Thymus (tissue), 11 donors: ENCODE results near the gene FREY1. TPM values are rescaled to one million over a fixed set of nuclear protein-coding genes. Genes with fewer than 3 reads are reported as not detected.

Experiments used
- DNase-seq, 9 donors: peaks; one replicate each; pipeline ENCODE4 v3.0.0-alpha.2; 2013; ENCODE audit warnings: low spot score in 9 of 9, low read depth in 6 of 9, missing footprints in 1 of 9
- H3K27ac ChIP-seq, 2 donors: one replicate each; pipeline ENCODE4 v1.5.1; 2013; ENCODE audit warnings: control low read depth in 1 of 2, low read depth in 1 of 2, low read length in 1 of 2, mild to moderate bottlenecking in 1 of 2, moderate library complexity in 1 of 2
- H3K27me3 ChIP-seq, 2 donors: one replicate each; pipeline ENCODE4 v1.5.1; 2013; ENCODE audit warnings: low read length in 1 of 2; ENCODE audit not compliant: control insufficient read depth in 2 of 2, insufficient read depth in 1 of 2
- H3K36me3 ChIP-seq, 2 donors: one replicate each; pipeline ENCODE4 v1.5.1; 2013; ENCODE audit warnings: low read length in 1 of 2, mild to moderate bottlenecking in 1 of 2, moderate library complexity in 1 of 2; ENCODE audit not compliant: control insufficient read depth in 2 of 2, insufficient read depth in 2 of 2
- H3K4me1 ChIP-seq, 2 donors: one replicate each; pipeline ENCODE4 v1.5.1; 2013; ENCODE audit warnings: low read length in 2 of 2; ENCODE audit not compliant: control insufficient read depth in 2 of 2, insufficient read depth in 2 of 2
- H3K4me3 ChIP-seq, 2 donors: one replicate each; pipeline ENCODE4 v1.5.1; 2013; ENCODE audit warnings: low read length in 2 of 2, control low read depth in 1 of 2, mild to moderate bottlenecking in 1 of 2
- H3K9me3 ChIP-seq, 2 donors: one replicate each; pipeline ENCODE4 v1.5.1; 2013; ENCODE audit warnings: low read length in 1 of 2, mild to moderate bottlenecking in 1 of 2; ENCODE audit not compliant: control insufficient read depth in 2 of 2, insufficient read depth in 1 of 2
- WGBS: extraction: QIAGEN DNeasy Blood & Tissue Kit; methylation state at CpG from one replicate; pipeline ENCODE4 v1.1.7; 2013; 5-methylcytosine and 5-hydroxymethylcytosine counted together
- polyA plus RNA-seq: library from polyadenylated mRNA; stranded (reverse); fragments of 200-250 nt; gene quantifications from one replicate; pipeline ENCODE4 v1.2.3, GENCODE V29; 2013
- total RNA-seq: library from RNA; stranded (reverse); fragments of 120-200 nt; gene quantifications from one replicate; pipeline ENCODE4 v1.2.4, GENCODE V29; 2013
- donor health status: healthy.

FREY1 gene
- total and polyA plus RNA-seq, 2 donors: 0.52 to 0.62 TPM

DNA sequence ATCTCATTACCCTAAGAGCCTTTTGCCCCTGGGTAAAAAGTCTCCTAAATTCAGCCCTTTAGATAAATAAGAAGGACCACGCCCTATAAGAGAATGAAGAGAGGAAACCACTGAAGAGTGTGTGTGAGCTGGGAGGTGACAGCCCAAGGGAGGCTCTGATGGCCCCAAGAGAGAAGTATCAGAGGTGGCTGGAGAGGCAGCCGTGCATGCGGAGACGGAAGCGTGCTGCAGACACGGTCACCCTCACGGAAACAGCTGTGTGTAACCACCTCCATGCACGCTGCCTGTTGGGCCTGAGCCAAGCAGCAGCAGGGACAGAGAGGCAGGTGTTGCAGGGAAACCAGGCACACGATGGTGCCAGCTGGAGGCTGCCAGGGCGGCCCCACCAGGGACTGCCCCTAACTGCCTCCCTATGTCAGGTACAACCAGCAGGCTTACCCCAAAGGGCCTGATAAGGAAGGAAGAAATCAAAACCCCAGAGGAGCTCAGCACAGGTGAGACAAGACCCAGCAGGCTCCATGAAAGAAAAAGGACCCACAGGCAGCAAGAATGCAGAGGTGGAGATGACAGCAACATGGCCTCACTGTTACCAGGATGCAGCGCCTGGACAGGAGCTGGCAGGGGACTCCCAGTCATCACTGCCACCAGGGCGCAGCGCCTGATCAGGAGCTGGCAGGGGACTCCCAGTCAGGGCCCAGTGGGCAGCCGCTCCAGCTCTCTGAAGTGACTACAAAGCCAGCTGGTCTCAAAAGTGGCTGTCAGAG is 23.1 kb upstream of the FREY1 start:
- Histone ChIP-seq H3K4me3 (no peak overlapping the region), H3K9me3 (no peaks in the 10 kb centered on the region), H3K27ac (peak overlapping the region; percentile 64 to 83), H3K4me1 (peaks cover 8 to 31% of the 10 kb centered on the region in 2 donors), H3K36me3 (peaks cover 28 to 34% of the 10 kb centered on the region in 2 donors), H3K27me3 (peaks cover 0 to 12% of the 10 kb centered on the region in 2 donors)
- 65% methylated on average over 14 of the region's 14 CpGs for WGBS
- no peak for DNase-seq

DNA sequence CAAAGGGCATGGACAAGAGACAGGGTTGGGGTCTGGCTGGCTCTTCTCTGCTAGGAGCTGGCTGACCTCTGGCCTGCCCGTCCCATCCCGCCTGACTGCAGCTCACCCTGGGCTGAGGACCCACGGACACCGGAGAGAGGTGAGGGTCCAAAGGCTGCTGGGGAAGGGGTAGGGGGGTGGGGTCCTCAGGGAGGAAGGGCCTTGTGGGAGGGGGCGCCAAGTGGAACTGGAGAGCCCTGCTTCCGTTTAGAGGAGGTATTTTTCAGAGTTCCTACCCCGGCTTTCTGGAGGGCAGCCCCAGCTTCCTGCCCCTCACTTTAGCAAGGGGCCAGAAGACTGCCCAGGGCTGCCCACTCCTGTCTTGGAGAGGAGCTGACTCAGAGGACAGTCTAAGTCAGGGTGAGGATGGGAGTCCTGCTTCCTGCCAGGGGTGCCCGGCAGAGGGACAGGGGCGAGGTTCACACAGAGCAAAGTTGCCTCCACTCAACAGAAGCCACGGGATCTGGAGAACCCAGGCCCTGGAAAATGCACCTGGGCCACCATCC is 22.5 kb upstream of the FREY1 start:
- DNase-seq: no peak
- Histone ChIP-seq H3K4me3 (no peak overlapping the region), H3K4me1 (peaks cover 8 to 27% of the 10 kb centered on the region in 2 donors), H3K27me3 (peaks cover 3 to 18% of the 10 kb centered on the region in 2 donors), H3K36me3 (peaks cover 22 to 28% of the 10 kb centered on the region in 2 donors), H3K27ac (peak overlapping the region; percentile 26 to 61), H3K9me3 (no peaks in the 10 kb centered on the region)
- WGBS: 84% methylated on average over 10 of the region's 10 CpGs

DNA sequence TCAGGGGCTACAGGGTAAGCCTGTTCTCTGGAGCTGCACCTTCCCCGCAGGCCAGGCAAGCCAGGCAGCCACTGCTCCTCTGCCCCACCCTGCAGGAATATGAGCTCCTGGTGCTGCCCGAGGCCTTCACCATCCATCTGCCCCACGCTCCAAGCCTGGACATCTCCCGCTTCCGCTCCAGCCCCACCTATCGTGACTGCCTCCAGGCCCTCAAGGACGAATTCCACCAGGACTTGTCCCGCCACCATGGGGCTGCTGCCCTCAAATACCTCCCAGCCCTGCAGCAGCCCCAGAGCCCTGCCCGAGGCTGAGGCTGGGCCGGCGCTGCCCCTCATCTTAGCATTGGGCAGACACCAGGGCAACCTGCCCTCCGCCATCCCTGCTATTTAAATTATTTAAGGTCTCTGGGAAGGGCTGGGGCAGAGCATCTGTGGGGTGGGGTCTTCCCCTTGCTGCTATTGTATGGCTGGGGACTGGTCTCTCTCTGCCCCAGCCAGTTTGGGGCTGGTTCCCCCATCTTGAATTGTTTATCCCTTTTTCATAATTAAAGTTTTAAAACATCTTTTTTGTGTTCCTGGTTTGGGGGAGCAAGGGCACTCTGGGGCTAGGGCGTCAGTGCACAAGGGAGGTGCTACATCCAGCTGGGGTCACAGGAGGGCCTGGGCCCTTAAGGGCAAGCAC is 21.6 kb upstream of the FREY1 start:
- WGBS: 97% methylated on average over 13 of the region's 13 CpGs
- peaks cover 8 to 20% of the 10 kb centered on the region in 2 donors for H3K4me1 ChIP-seq

GRCh38 chr11:45927684-45928413 is 20.8 kb upstream of the FREY1 start:
- Histone ChIP-seq H3K27ac (no peak overlapping the region), H3K27me3 (peaks cover 17 to 34% of the 10 kb centered on the region in 2 donors), H3K4me1 (peaks cover 13 to 21% of the 10 kb centered on the region in 2 donors), H3K36me3 (peaks cover 7 to 13% of the 10 kb centered on the region in 2 donors), H3K9me3 (no peaks in the 10 kb centered on the region), H3K4me3 (no peak overlapping the region)
- 98% methylated on average over 27 of the region's 27 CpGs for WGBS
- no peak for DNase-seq

More for the DNA sequence above, 21.6 kb upstream of the FREY1 start:
- no peak overlapping the region for H3K4me3 ChIP-seq
- H3K27ac ChIP-seq: peak overlapping the region in 1 of 2 donors; percentile 38
- H3K36me3 ChIP-seq: peaks cover 13 to 19% of the 10 kb centered on the region in 2 donors
- H3K9me3 ChIP-seq: no peaks in the 10 kb centered on the region
- peaks cover 10 to 26% of the 10 kb centered on the region in 2 donors for H3K27me3 ChIP-seq
- DNase-seq: no peak

DNA sequence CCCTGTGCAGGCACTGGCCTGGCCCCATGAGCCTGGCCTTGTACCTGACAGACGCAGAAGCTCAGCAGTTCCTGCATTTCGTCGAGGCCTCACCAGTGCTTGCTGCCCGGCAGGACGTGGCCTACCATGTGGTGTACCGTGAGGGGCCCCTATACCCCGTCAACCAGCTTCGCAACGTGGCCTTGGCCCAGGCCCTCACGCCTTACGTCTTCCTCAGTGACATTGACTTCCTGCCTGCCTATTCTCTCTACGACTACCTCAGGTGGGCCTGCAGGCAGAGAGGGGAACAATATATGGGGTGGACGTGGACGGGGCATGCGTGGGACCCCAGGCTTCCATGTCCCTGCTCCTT is 20.2 kb upstream of the FREY1 start:
- Histone ChIP-seq H3K4me3 (no peak overlapping the region), H3K27me3 (peaks cover 21 to 40% of the 10 kb centered on the region in 2 donors), H3K27ac (no peak overlapping the region), H3K4me1 (peaks cover 18 to 21% of the 10 kb centered on the region in 2 donors), H3K9me3 (no peaks in the 10 kb centered on the region), H3K36me3 (peaks cover 7 to 12% of the 10 kb centered on the region in 2 donors)
- DNase-seq: no peak
- WGBS: 60% methylated on average over 15 of the region's 15 CpGs

DNA sequence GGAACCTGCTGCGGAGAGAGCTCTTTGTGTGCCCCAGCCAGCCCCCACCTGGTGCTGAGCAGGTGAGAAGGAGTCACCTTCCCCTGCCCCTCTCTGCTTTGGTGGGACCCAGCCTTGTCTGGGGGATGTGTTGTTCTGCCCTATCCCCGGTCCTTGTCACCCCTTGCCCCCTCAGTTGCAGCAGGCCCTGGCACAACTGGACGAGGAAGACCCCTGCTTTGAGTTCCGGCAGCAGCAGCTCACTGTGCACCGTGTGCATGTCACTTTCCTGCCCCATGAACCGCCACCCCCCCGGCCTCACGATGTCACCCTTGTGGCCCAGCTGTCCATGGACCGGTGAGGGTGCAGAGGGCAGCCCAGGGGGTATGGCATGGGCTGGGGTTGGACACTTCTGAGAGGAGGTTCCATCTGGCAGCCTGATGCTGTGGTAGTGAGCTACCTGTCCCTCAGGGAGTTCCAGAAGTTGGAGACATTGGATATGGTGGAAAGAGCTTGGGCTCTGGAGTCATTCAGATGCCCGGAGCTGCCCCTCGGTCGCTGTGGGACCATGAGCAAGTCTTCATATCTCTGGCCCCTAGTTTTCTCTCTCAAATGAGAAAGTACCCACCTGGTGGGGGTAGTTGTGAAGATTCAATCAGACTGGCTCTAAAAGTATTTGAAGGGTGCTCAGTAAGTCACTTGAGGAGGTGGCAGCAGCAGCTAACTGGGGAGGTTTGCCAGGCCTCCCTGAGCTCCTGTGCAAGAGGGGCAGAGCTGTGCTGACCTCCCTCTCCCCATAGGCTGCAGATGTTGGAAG is 19.7 kb upstream of the FREY1 start:
- Histone ChIP-seq H3K27me3 (peaks cover 27 to 45% of the 10 kb centered on the region in 2 donors), H3K9me3 (no peaks in the 10 kb centered on the region), H3K4me1 (peaks cover 17 to 19% of the 10 kb centered on the region in 2 donors), H3K36me3 (peaks cover 3 to 6% of the 10 kb centered on the region in 2 donors), H3K4me3 (no peak overlapping the region), H3K27ac (no peak overlapping the region)
- 96% methylated on average over 12 of the region's 12 CpGs for WGBS
- DNase-seq: no peak

DNA sequence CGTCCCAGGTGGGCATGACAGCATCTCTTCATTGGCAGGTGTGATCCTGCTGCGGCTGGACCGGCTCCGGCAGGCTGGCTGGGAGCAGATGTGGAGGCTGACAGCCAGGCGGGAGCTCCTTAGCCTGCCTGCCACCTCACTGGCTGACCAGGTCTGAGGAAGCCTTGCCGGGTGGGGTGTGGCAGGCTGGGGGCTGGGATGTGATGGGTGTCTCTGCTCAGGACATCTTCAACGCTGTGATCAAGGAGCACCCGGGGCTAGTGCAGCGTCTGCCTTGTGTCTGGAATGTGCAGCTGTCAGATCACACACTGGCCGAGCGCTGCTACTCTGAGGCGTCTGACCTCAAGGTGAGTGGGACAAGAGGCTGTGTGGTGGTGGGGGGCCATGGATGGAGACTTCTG is 18.9 kb upstream of the FREY1 start:
- no peak overlapping the region for H3K4me3 ChIP-seq
- H3K27me3 ChIP-seq: peaks cover 34 to 53% of the 10 kb centered on the region in 2 donors
- H3K9me3 ChIP-seq: peaks cover 0 to 7% of the 10 kb centered on the region in 2 donors
- DNase-seq: no peak
- 94% methylated on average over 12 of the region's 12 CpGs for WGBS
- peaks cover 1 to 2% of the 10 kb centered on the region in 2 donors for H3K36me3 ChIP-seq
- peaks cover 14 to 18% of the 10 kb centered on the region in 2 donors for H3K4me1 ChIP-seq
- H3K27ac ChIP-seq: no peak overlapping the region

- DNase-seq: no peak
- Histone ChIP-seq H3K4me3 (no peak overlapping the region), H3K9me3 (peaks cover 0 to 7% of the 10 kb centered on the region in 2 donors), H3K4me1 (peaks cover 11 to 16% of the 10 kb centered on the region in 2 donors), H3K36me3 (no peaks in the 10 kb centered on the region), H3K27me3 (peaks cover 37 to 57% of the 10 kb centered on the region in 2 donors), H3K27ac (no peak overlapping the region)
- 93% methylated on average over 3 of the region's 3 CpGs for WGBS
These were observed 18.5 kb upstream of the FREY1 start for GRCh38 chr11:45925550-45925949.
